ENCODE measurements around the gene GRIN2A. TPM values are rescaled to one million over a fixed set of nuclear protein-coding genes. Genes with fewer than 3 reads are reported as not detected.

Gene GRIN2A
- total RNA-seq, 4 donors from 2014 or later = 0.25 to 26.1 (median 13.5) TPM

- Histone ChIP-seq H3K4me1 (no peaks in the 10 kb centered on the region), H3K4me3 (no peak overlapping the region), H3K27me3 (no peaks in the 10 kb centered on the region), H3K27ac (no peak overlapping the region), H3K9me3 (no peaks in the 10 kb centered on the region), H3K36me3 (no peaks in the 10 kb centered on the region)
- TF ChIP-seq POLR2AphosphoS5 (IDR thresholded peaks at IDR 0.05) = no peak
- TF ChIP-seq POLR2A (IDR thresholded peaks at IDR 0.05) = no peak
- TF ChIP-seq CTCF (IDR thresholded peaks at IDR 0.05) = no peak
- TF ChIP-seq EP300 (IDR thresholded peaks at IDR 0.05) = no peak
- no peak for ATAC-seq
These were observed 459.1 kb downstream of the GRIN2A start for GRCh38 chr16:9723136-9723535.

- 60 to 70% methylated on average over 5 to 6 of the region's 6 CpGs for WGBS, 2 donors (ENCODE audit: low coverage in 1 of 2)
- Histone ChIP-seq H3K4me3 (no peak overlapping the region), H3K36me3 (no peaks in the 10 kb centered on the region), H3K27me3 (no peaks in the 10 kb centered on the region), H3K9me3 (no peaks in the 10 kb centered on the region), H3K4me1 (no peaks in the 10 kb centered on the region), H3K27ac (no peak overlapping the region)
- ATAC-seq = no peak
- TF ChIP-seq EP300 (IDR thresholded peaks at IDR 0.05) (no peak), POLR2AphosphoS5 (IDR thresholded peaks at IDR 0.05) (no peak), CTCF (IDR thresholded peaks at IDR 0.05) (no peak), POLR2A (IDR thresholded peaks at IDR 0.05) (no peak)
These were observed 468.3 kb downstream of the GRIN2A start for GRCh38 chr16:9713907-9714306.

GRCh38 chr16:9713156-9713555 is 469.1 kb downstream of the GRIN2A start:
- Histone ChIP-seq H3K27ac (no peak overlapping the region), H3K9me3 (no peaks in the 10 kb centered on the region)
- 50 to 88% methylated on average over 1 of the region's 1 CpG for WGBS, 2 donors (ENCODE audit: low coverage in 1 of 2)

GRCh38 chr16:9708972-9709620 is 473.1 kb downstream of the GRIN2A start:
- H3K9me3 ChIP-seq = no peaks in the 10 kb centered on the region
- 53 to 68% methylated on average over 4 to 5 of the region's 5 CpGs for WGBS, 2 donors (ENCODE audit: low coverage in 1 of 2)

More at GRCh38 chr16:9713156-9713555, 469.1 kb downstream of the GRIN2A start:
- no peaks in the 10 kb centered on the region for H3K27me3 ChIP-seq
- no peaks in the 10 kb centered on the region for H3K4me1 ChIP-seq
- H3K36me3 ChIP-seq = no peaks in the 10 kb centered on the region
- no peak for ATAC-seq
- TF ChIP-seq EP300 (IDR thresholded peaks at IDR 0.05) = no peak
- TF ChIP-seq POLR2AphosphoS5 (IDR thresholded peaks at IDR 0.05) = no peak
- no peak for TF ChIP-seq POLR2A (IDR thresholded peaks at IDR 0.05)
- no peak for TF ChIP-seq CTCF (IDR thresholded peaks at IDR 0.05)
- no peak overlapping the region for H3K4me3 ChIP-seq

More at GRCh38 chr16:9708972-9709620, 473.1 kb downstream of the GRIN2A start:
- ATAC-seq = no peak
- no peak overlapping the region for H3K27ac ChIP-seq
- H3K27me3 ChIP-seq = no peaks in the 10 kb centered on the region
- TF ChIP-seq EP300 (IDR thresholded peaks at IDR 0.05) (no peak), POLR2AphosphoS5 (IDR thresholded peaks at IDR 0.05) (no peak), POLR2A (IDR thresholded peaks at IDR 0.05) (no peak), CTCF (IDR thresholded peaks at IDR 0.05) (no peak)
- no peak overlapping the region for H3K4me3 ChIP-seq
- H3K4me1 ChIP-seq = no peaks in the 10 kb centered on the region
- no peaks in the 10 kb centered on the region for H3K36me3 ChIP-seq

Measured in gastroesophageal sphincter (tissue), 4 donors.